ENCODE measurements around the gene PRPH.
"Not testable (repeated sequence)": the region's sequence is repeated elsewhere in the genome, so short reads cannot be mapped to it uniquely, and the experiment has no call there.

PRPH gene

DNA sequence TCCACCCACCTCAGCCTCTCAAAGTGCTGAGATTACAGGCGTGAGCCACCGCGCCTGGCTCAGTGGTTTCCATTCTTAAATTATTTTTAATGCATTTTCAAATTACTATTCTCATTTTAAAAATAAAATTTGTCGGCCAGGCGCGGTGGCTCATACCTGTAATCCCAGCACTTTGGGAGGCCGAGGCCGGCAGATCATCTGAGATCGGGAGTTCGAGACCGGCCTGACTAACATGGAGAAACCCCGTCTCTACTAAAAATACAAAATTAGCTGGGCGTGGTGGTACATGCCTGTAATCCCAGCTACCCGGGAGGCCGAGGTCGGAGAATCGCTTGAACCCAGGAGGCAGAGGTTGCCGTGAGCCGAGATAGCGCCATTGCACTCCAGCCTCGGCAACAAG is 38.8 kb downstream of the PRPH start:
- DNase-seq (ENCODE audit: low read depth): not testable (repeated sequence)

DNA sequence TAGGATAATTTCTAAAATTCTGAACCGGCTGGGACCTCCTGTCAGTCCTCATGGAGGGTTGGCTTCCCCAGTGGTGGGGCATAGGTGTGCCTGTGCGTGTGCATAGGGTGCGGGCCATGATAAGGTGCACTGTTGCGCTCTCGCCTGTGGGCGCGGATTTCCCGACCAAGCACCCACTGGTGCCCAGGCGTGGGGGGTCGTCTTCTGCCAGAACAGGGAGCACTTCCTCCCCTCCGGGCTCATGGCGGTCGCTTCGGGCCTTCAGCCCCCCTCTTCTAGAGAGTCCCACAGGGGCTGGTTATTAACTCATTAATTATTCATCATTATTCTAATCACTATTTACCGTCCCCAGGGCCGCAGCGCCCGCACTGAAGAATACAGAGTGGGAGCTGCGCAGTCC is 39.3 kb downstream of the PRPH start:
- no peak for DNase-seq (ENCODE audit: low read depth)

DNA sequence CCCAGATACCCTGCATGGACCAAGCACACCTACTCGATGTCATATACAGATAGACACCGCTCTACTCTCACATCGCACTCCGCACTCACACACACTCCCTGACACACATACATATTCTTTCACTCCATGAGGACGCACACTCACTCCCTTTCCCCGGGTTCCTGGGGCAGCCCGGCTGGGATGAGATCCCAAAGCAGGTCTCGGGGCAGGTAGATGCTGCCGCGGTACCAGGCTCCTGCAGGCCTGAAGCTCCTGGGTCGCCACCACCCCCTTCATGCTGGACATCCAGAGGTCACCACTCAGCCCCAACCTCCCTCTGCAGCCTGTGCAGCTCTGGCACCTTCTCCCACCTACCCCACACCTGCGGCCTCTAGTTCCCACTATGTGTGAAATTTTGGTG is 39.7 kb downstream of the PRPH start:
- DNase-seq (ENCODE audit: low read depth): no peak

DNA sequence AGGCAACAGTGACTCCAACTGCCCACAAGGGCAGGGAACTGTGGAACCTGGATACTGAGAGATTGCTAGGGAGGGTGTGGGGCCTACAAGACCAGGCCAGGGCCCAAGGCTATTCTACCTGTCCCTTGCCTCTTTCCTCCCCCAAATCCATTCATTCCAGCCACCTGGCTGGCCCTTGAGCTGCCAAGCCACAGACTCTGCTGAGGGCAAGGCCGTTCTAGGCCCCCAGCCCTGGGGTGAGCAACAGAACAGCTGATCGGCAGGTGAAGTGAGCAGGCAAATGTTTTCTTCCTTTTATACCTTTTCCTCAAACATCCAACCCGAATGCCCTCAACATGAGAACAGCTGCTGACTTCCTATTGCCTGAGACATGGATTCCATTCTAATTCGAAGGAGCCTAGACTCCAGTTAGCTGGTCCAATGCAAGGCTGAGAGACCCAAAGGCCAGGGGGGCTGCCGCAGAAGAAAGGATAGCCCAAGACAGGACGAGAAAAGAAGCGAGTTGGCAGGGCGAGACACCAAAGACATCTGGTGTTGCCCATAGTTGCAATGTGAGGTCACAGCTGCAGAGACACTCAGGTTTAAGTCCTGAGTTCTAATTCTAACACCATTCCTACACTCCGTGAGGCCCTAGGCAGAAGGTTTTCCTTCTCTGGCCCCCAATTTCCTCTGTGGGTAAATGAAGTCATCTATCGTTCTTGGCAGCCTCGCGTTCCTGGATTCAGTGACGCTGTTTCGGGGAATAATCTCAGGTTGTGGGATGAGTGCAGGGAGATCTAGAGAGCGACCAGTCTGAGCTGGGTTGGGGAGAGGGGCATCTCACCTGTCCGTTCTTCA is 40.4 kb downstream of the PRPH start:
- no peak for DNase-seq (ENCODE audit: low read depth)

DNA sequence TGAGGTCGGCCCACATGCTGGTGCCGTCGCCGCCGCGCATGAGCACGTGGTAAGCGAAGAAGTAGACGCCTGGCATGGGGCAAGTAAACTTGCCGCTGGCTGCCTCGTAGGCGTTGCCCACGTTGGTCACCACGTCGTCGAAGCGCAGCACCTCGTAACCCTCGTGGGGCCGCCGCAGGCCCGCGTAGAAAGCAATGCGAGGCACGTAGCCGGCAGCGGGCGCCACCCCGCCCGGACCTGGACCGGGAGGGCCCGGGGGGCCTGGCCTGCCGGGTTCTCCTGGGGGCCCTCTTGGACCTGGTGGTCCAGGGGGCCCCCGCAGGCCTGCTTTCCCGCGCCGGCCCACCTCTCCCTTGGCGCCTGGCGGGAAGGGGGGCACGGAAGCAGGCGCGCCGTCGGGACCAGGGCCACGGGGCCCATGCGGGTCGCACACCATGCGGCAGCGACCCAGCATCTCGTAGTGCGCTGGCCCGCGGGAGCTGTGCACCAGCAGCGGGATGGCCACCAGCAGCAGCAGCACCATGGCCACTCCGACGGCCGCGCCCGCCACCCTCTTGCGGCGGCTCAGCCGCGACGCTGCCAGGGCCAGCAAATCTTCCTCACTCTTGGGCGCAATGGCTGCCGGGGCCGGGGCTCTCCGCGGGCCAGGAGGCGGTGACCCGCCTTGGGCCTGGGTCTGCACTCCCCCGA is 41.2 kb downstream of the PRPH start:
- no peak for DNase-seq (ENCODE audit: low read depth)

DNA sequence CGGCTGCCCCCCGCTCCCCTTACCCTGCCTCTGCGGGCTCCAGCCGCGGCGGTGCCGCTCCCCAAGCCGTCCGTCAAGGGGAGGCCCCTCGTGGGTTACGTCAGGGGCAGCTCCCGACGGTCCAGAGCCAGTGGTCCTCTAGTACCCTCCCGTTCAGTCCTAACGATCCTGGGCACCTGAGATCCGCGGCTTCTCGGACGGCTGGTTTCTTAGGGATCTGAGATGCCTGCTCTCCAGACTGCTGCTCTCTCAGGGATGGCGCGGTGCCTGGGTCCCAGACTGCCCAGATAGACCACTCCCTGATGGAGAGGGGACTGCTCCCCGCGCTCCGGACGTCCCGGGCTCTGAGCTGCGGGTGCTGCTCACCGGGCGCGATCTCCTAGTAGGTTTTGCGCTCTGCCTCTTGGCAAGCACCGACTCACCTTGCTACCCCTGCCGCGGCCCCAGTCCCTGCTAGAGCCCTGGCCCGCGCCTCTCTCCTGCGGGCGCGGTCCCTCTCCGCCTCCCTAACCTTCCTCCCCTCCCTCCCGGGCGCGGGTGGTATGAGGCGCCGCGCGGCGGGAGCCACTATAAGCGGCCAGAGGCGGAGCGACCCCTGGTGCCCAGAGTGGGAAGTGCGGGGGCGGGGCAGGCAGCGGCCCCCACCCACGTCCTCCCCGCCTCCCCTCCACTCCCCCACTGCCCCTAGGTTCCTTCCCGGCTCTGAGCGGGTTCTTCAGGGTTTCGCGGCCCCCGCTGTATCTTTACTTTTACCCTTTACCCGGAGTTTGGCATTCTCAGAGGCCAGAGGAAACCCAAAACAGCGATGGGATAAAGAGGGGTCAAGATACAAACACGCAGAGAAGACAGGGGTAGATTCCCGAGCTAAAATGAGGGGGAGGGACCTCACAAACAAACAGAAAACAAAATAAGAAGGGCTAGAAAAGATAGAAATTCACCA is 42.0 kb downstream of the PRPH start, which contains the start of gene C1QL4:
Gene C1QL4 (minus strand): TSS at position 544 of the 940 bp plus-strand sequence. CDS start 711 bp downstream, outside the sequence.
- DNase-seq (ENCODE audit: low read depth): peak; percentile 81

DNA sequence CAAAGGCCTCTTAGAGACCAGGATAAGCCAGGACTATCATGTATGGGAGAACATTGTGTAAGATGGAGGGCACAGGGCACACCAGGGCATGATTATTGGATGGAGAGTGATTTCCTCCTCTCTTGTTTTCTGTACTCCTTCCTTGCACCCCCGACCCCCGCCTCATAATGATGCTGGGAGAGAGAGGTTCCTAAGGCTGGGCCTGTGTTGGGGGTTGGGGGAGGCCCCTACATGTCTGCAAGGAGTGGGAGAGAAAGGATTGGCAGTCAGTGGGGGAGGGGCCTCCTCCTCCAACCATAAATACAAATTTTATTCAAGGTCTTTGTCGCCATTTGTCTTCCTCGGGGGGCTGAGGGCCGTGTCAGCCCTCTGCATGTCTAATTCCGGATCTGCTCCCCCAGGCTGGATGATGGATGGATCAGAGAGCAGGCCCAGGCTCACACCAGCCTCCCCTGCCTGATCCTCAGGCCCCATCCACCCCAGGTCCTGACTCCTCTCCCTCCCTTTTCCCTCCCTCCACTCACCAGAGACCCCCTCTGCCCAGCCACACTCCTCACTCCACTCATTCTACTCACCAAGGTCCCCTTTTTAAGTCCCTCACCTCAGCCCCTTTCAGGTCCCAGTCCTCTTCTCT is 44.0 kb downstream of the PRPH start:
- DNase-seq (ENCODE audit: low read depth): no peak

DNA sequence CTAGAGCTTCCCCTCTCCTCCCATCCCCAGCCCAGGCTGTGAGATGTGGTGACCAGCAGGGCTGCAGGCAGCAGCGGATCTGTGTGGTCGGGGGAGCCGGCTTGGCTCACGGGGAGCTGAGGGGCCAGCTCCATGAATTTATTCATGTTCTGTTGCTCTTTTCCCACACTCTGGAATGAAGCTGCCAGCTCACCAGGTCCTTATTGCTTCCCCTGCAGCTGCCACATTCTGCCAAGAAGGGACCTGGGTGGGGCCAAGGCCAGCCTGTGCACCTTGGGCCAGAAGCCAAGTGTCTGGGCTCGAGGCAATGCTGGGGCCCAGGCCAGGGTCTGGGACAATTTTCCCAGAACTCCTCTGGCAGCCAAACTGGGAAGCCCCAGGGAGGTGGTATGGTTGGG is 44.5 kb downstream of the PRPH start:
- no peak for DNase-seq (ENCODE audit: low read depth)

DNA sequence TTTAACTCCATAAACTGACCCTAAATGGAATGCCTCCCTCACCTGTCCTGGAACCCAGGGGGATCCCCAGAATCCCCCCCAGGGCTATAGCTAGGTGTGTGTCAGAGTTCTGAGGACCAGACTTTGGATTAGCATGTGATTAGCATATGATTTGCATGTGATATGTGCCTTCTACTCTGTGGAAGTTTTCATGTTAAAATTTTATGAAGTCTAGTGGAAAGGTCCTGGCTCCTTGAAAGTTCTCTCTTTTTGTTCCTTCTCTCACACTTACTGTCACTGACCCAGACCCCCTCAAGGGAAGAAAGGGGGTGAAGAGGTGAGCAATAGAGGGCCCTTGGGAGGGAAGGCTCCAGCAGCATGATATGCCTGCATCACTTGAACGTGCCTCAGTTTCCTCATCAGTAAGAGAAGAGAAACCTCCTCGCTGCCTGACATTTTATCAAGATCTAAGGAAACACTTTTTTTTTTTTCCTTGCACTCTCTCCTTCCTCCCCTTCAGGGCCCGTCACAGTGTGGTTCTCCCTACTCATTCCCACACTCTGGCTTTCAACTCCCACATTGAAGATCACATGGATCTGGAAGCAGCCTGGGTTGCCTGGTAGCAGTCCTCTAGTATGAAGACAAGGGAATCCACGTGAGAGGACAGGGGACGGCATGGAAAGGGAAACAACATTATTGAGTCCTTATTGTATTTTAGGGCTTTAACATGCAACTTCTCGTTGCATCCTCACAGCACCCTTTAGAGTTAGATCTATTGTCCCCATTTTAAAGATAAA is 45.3 kb downstream of the PRPH start:
- no peak for DNase-seq (ENCODE audit: low read depth)

DNA sequence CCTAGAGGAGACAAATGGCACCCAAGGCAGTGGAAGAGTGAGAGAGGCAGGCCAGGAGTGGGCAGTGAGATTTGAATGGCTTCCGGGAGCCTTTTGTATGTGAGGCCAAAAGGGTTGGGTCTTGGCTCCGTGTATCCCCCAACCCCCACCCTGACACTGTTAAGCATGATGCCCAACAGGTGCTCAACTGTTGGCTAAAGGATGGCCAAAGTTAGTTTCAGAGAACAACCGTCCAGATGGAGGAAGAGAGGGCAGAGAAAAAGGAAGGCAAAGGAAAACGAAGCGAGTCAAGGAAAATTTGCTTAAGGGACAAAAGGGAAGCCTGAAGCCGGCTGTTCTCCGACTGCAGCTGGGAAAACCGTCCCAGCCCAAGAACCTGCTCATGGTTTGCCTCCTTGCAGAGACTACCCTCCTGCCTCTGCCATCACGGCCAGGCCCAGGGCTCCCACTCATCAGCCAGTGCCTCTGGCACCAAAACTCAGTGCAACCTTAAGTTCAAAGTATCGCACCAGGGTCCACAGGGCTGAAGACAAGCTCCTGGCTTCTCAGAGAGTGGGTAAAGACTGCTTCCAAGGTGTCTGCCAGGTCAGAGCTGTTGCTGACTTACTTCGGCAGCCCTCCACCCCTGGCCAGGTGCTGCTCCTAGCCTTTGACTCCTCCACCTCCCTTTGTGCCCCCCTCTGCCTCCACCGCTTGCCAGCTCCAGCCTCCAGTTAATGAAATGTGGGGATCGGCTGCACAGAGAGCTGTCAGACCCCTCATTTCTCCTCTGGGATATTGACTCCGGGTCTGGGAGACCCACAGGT is 46.2 kb downstream of the PRPH start:
- no peak for DNase-seq (ENCODE audit: low read depth)

DNA sequence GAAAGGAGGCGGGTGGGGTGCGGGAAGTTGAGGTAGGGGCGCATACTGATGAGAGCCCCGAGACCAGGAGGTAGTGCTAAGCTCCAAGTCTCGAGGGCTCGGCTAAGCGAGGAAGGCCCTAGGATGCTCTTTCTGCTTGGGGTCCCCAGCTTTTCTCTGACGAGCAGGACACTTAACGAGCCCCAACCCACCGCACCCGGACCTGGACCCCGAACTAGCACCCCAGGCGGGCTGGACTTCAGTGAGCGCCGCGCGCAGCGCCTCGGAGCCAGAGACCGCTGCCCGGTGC is 46.8 kb downstream of the PRPH start:
- DNase-seq (ENCODE audit: low read depth): no peak

DNA sequence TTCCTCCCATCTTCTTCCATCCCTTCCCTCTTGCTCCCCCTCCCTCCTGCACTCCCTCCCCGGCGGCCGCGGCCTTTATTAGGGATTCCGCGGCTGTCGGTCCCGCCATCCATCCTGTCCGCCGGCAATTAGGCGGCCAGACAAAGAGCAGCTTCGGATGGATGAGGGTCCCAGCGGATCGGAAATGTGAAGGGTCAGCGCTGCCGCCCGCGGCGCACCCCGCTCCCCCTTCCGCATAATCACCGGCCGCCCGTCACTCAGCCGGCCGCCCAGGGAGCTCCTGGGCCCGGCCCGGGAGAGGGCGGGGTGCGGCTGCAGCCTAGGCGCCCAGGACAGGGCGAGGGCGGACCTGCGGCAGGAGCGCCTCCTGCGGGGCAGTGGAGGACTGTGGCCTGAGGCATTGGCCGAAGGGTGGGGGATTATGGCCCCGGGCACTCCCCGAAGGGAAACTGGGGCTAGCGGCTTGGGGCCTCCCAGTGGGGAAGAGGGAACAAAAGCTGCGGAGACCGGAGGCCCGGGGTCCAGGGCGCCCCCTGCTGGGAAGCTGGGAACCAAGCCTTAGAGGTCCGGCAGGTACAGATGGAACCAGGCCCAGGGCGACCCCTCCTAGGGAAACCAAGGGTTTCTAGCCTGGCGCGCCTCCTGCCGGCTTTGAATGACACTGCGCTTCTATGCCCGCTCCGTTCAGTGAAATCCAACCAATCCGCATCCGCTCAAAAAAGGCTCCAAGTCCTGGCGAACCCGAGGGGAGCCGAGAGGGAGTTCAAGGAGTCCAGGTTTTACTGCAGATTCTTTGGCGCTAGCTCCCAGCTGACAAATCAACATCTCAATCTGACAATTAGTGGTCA is 47.3 kb downstream of the PRPH start:
- DNase-seq (ENCODE audit: low read depth): peak; percentile 54

DNA sequence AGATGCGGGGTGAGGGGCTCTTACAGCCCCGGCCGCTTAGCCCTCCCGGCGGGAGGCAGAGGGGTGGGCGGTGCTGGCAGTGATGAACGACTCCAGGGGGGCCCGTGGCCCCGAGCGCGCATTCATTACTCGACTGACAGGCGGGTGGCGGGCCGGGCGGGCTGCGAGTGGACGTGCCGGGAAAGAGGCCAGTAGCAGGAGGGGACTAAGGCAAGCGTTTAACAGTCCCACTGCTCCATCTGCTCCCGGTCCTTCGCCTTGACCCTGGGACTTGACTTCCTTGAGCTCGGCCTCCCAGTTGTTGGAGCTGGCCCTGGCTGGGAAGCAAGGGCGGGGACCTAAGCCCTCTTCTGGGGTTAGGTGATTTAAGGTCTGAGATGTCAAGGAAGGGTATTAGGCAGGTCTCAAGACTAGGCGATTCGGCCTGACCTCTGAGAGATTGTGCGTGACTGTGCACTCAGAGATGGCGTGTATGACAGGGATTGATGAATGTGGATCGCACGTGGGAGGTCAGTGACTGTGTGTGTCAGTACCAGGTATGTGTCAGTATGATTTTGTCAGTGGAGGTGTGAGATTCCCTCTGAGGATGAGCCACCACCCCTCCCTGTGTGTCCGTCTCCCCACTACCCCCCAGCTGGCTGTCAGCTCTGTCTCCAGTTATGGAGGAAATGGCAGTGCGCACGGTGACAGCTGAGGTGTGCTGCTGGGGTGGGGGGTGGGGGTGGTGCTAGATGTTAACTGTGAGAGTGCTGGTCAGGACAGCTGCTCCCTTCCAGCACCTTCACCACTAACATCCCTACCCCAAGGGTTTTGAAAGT is 48.2 kb downstream of the PRPH start:
- DNase-seq (ENCODE audit: low read depth): no peak

DNA sequence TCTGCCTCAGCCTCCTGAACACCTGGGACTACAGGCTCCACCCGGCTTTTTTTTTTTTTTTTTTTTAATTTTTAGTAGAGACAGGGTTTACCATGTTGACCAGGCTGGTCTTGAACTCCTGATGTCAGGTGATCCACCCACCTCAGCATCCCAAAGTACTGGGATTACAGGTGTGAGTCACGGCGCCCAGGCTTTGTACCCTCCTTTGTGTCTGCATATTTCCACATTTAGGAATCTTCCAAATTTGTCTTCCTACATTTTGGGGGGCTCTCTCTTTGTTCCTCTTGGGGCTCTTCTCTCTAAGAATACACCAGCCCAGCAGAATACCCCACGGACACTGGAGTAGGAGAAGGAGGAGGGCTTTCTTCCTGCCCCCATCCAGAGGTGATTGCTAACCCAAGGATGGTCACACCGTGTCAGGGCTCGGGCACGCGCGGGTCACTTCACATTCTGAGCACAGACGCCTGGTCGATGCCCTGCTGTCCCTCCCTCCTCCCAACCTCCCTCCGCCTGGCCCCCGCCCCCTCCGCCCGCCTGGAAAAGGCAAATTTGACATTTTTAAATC is 49.6 kb downstream of the PRPH start:
- DNase-seq (ENCODE audit: low read depth): no peak

DNA sequence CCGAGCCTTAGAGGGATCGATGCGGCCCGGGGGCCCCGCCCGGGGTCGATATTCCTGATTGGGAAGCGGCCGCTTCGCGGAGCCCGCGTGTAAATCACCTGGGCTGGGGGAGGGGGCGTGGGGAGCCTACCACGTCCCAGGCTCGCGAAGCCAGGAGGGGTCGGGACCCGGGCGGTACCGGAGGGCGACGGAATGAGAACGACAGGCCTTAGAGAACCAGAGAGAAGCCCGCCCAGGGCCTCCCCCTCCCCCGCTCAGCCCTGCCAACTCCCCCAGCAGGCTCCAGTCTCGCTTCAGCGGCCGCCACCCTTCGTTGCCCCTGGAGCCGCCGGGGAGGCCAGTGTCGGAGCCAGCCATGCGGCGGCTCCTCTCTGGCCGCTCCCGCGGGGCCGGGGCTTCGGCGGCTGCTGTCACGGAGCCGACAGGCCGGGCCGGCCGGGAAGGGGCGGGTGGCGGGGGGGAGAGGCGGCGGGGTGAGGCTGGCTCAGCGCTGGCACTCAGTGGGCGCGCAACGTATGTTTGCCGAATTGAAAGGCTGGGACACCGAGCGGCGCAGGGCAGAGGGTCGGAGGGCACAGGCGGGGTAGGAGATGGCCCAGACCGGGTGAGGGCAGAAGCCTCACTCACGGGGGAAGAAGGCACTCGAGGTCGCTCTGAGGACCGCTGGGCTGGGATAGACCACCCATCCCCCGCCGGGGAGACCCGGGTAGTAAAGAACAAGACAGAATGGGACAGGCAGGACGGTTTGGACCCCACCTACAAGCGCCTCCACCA is 50.3 kb downstream of the PRPH start:
- no peak for DNase-seq (ENCODE audit: low read depth)

DNA sequence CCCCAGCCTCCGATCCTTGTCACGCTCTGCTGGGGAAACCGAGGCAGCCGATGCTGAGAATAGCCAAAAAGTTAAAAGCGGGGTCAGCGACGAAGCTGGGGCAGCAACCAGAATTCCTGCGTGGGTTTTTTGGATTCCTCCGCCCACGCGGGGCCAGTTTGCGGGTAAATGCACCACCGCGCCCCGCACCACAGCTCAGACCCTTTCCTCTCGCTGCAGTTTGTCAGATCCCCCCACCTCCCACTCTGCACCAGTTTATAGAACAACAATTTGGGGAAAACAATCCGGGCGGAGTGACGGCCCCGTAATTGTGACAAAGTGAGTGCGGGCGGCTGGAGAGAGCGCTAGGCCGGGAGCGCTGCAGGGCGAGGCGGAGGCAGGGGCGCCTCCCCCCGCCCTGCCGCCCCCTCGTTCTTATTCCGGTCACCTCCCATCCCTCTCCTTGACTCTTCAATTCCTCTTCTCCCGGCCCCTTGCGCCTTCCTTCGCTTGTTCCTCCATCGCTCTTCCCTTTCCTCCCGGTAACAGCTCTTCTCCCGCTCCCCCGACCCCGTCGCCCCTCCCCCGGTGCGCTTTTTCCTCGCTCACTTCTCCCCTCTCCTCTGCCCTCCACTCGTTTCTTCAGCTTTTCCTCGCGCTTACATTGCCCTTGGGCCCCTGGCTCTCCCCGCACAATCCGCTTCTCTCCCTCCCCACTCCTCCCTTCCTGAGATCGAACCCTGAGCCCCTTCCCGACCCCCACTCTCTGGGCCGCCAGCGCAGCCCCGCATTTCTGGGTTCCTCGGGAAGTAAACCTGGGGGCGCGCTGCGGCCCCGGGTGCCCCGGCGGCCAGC is 51.1 kb downstream of the PRPH start:
- no peak for DNase-seq (ENCODE audit: low read depth)
